ENCODE results near the gene PPFIA4.

The PPFIA4 gene

GRCh38 chr1:203072002-203072602 is 45.8 kb downstream of the PPFIA4 start:
- CTCF ChIA-PET: interaction anchor here (1.3 to 3.5 kb wide), 5 partner anchors 10 to 196 kb away, joined by 4 to 24 read pairs (median 7); no protein-coding TSS in a partner anchor
- no peak for DNase-seq (ENCODE audit: low read depth, low spot score)
- POLR2A ChIA-PET: no interaction called here
- TF ChIP-seq CTCF (IDR thresholded peaks at IDR 0.05; ENCODE audit: insufficient read depth, low read length, missing control alignments): no peak
- no peak overlapping the region for H3K4me3 ChIP-seq (ENCODE audit: low read depth, low read length)

GRCh38 chr1:203072911-203073310 is 46.6 kb downstream of the PPFIA4 start:
- TF ChIP-seq CTCF (IDR thresholded peaks at IDR 0.05; ENCODE audit: insufficient read depth, low read length, missing control alignments): no peak
- ChIA-PET POLR2A (interaction anchor here (0.6 kb wide), 1 partner anchor 140 kb away, joined by 3 read pairs; no protein-coding TSS in a partner anchor), CTCF (interaction anchor here (2.1 to 3.5 kb wide), 2 partner anchors 33 to 195 kb away, joined by 12 to 24 read pairs; no protein-coding TSS in a partner anchor)
- DNase-seq (ENCODE audit: low read depth, low spot score): no peak
- no peak overlapping the region for H3K4me3 ChIP-seq (ENCODE audit: low read depth, low read length)

GRCh38 chr1:203073469-203073868 is 47.2 kb downstream of the PPFIA4 start:
- no peak overlapping the region for H3K4me3 ChIP-seq (ENCODE audit: low read depth, low read length)
- ChIA-PET POLR2A (no interaction called here), CTCF (interaction anchor here (2.1 to 3.5 kb wide), 2 partner anchors 34 to 195 kb away, joined by 12 to 24 read pairs; no protein-coding TSS in a partner anchor)
- DNase-seq (ENCODE audit: low read depth, low spot score): no peak
- no peak for TF ChIP-seq CTCF (IDR thresholded peaks at IDR 0.05; ENCODE audit: insufficient read depth, low read length, missing control alignments)

GRCh38 chr1:203074610-203075009 is 48.3 kb downstream of the PPFIA4 start:
- no peak for DNase-seq (ENCODE audit: low read depth, low spot score)
- H3K4me3 ChIP-seq (ENCODE audit: low read depth, low read length): no peak overlapping the region
- CTCF ChIA-PET: interaction anchor here (2.1 kb wide), 1 partner anchor 35 kb away, joined by 12 read pairs; no protein-coding TSS in a partner anchor
- POLR2A ChIA-PET: no interaction called here
- no peak for TF ChIP-seq CTCF (IDR thresholded peaks at IDR 0.05; ENCODE audit: insufficient read depth, low read length, missing control alignments)

- H3K4me3 ChIP-seq (ENCODE audit: low read depth, low read length): no peak overlapping the region
- CTCF ChIA-PET: no interaction called here
- POLR2A ChIA-PET: no interaction called here
- no peak for DNase-seq (ENCODE audit: low read depth, low spot score)
- no peak for TF ChIP-seq CTCF (IDR thresholded peaks at IDR 0.05; ENCODE audit: insufficient read depth, low read length, missing control alignments)
Observed at GRCh38 chr1:203075236-203076030, 49.1 kb downstream of the PPFIA4 start.

- DNase-seq (ENCODE audit: low read depth, low spot score): no peak
- CTCF ChIA-PET: interaction anchor here (2.6 kb wide), 1 partner anchor 139 kb away, joined by 16 read pairs; no protein-coding TSS in a partner anchor
- no peak for TF ChIP-seq CTCF (IDR thresholded peaks at IDR 0.05; ENCODE audit: insufficient read depth, low read length, missing control alignments)
- POLR2A ChIA-PET: no interaction called here
- no peak overlapping the region for H3K4me3 ChIP-seq (ENCODE audit: low read depth, low read length)
Observed at GRCh38 chr1:203076031-203076511, 49.8 kb downstream of the PPFIA4 start.
